NCI-H524 treated with DMSO at 0.1 percent for 48 hours (cell line): ENCODE results near the gene IL1RL2.

Experiments used
- DNase-seq: peaks from one replicate; lab custom pipeline; 2025; lab: John Stamatoyannopoulos, UW

Gene IL1RL2

GRCh38 chr2:102194609-102195268 is 7.9 kb downstream of the IL1RL2 start:
- no peak for DNase-seq

GRCh38 chr2:102197389-102198137 is 10.7 kb downstream of the IL1RL2 start:
- no peak for DNase-seq

DNA sequence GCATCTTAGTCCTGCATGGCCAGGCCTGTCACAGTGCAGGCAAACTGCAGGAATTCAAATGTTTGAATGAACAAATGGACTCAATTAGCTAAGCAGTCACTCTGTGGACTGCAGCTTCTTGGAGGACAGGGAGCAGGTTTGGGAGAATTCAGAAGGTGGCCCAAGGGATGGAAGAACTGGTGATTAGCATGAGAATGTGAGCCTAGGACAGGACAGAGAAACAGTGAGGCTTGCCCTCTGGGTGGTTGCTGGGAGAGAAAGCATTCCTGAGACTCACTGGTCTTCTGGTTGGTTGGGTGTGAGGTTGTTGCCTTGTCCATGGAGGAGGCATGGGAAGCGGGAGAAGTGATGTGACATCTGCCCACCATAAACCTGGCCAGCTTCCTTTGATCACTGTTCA is 13.7 kb downstream of the IL1RL2 start:
- no peak for DNase-seq

- no peak for DNase-seq
Measured at GRCh38 chr2:102204638-102205037, 17.8 kb downstream of the IL1RL2 start.

DNA sequence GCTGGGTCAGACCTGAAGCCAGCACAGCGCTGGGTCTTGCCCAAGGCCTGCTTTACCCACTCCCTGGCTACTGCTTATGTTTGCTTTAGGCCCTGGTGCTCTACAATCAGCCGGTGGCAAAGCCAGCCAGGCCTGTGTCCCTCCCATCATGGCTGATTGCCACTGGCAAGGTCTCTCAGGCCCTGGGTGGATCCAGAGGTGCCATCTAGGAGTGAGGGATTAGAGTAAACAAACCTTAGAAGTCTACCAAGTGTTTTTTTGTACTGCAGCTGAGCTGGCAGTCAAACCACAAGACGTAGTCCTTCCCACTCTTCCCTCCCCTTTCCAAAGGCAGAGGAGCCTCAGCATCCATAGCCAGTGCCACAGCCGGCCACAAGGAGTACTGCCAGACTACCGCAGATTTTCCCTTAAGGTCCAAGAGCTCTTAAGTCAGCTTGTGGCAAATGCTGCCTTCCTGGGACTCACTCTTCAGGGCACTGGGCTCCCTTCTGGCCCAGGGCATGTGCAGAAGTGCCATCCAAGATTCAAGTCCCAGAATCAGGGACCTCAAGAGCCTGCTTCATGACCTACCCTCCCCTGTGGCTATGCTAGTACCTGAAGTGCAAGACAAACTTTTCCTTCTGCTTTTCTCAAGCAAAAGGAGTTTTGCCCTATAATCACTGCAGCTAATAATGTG is 20.0 kb downstream of the IL1RL2 start:
- DNase-seq: no peak

DNA sequence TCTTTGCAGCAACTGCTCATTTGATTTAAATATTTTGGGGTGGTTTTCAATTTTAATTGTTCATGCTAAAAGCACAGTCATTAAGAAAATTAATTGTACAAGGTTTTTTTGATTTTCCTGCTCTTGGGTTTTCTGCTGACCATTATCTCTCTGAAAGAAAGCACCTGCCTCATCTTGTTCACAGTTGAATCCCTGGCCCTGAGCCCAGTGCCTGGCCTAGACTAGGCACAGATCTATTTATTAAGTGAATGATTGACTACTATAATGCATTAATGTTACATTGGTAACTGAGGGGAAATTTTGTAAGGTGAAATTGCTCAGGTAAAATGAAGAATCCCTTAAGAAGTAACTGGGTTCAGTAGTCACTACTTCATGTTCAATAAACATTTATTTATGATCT is 22.0 kb downstream of the IL1RL2 start:
- DNase-seq: no peak

GRCh38 chr2:102209474-102209873 is 22.7 kb downstream of the IL1RL2 start:
- no peak for DNase-seq

DNA sequence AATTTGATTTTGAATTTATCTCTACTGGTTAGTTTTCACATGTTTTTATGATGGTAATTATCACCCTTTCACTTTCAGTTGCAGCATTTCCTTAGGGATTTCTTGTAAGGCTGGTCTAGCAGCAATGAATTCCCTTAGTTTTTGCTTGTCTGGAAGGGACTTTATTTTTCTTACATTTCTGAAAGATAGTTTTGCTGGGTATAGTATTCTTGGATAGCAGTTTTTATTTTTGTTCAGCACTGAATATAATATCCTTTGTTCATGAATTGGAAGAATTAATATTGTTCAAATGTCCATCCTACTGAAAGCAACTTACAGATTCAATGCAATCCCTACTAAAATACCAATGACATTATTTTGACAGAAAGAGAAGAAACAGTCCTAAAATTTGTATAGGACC is 30.2 kb downstream of the IL1RL2 start:
- DNase-seq: no peak

DNA sequence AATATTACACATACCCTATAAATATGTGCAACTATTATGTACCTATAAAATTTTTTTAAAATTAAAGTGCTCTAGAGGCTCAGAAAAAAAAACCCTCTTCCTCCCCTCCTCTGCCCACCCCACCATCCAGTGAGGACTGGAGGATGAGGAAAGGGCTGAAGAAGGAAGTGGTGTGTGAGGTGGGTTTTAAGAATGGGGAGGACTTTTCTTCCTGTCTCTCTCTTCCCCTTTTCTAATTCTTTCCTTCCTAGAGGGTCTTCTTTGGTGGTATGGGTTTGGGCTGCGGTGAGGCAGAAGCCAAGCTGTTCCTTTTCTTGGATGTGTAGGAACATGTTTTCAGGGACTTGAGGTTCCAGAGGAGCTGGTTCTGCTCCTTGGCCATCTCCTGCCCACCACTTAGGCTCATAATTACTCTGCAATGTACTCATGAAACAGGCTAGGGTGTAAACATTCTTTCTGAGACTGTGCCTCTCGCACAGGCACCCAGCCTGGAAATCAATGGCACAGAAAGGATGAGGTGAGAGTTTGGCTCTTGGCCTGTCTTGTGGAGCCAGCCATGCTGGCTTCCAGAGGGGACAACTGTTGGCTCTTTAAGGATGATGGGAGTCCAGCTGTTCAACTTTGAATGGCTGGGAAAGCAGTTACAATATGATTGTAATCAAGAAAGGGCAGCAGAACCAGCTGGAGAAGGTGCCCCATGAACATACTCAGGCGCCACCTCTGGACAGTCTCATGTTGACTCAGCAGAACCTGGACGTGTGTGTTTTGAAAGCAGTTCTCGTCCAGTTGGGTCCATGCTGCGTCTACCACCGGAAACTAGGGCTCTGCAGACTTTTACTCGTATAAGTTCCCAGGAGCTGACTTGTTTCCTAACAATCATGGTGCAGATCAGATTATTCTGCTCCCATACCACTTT is 38.3 kb downstream of the IL1RL2 start:
- DNase-seq: no peak

DNA sequence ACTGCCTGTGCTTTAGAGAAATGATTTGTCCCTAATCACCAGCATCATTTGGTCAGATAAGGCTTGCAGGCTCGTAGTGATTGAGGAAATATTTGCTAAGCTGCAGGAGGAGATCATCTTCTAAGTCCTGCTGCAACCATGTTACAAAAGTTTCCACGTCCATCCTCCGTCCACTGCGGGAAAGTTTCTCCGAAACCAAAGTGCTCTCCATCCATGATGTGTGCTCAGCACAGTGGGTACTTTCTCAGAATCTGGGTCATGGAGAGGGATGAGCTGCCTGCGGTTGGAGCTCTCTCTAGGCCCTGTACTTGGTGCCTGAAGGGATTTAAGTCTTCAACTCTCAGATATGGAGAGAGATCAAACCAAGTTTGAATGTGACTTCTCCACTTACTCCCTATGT is 39.3 kb downstream of the IL1RL2 start:
- no peak for DNase-seq

GRCh38 chr2:102226612-102227391 is 40.0 kb downstream of the IL1RL2 start:
- DNase-seq: no peak

- DNase-seq: no peak
Measured at GRCh38 chr2:102229141-102229769, 42.4 kb downstream of the IL1RL2 start.

DNA sequence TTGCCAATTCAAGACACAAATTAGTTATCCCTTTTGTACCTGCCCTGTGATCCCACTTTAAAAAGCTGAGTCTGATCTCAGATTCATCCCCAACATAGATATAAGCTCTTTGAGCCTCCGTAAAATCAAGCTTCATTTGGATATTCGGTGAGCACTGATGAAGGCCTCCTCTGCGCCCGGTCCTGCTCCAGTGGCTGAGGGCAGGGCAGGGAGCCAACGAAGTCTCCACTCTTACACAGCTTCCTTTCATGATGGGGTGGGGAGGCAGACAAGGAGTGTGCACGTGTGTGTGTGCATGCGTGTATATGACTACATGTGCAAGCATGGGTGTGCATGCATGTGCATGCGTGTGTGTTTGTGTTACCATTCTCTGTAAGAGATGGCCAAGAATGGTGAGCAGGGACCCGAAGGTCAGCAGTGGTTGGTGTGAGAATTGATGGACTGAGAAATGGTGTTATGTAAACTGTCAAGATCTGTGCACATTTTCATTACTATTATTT is 43.6 kb downstream of the IL1RL2 start:
- no peak for DNase-seq

DNA sequence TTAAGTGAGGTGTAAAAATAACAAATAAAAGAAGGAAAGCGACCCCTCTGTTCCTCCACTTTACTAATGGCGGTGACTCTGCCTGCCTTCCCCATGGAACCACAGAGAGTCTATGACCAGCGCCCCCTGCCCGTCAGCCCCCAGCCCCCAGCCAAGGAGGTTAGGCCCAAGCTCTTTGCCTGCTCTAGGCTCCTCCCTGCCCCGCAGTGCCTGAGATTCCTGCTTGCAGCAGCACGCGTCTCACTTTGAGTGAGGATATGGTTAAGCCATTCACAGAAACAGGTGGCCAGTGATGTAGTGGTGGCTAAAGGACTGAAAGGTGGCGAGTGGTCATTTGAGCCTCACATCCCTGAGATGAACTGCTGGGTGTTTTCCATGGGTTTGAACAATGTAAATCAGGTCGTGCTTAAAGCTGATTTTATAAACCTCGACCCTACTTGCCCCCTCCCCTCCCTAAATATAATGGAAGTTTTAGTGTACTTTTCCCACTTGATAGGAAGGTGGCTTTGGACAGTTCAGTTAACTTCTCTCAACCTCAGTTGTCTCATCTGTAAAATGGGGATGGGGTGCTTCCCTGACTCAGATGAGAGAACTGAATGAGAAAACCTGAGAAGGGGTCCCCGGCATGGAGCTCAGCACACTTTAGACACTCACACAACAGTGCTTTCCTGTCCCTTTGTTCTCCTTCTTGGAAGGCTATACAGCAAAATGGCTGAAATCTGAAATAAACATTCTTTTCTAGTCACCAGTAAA is 46.5 kb downstream of the IL1RL2 start:
- no peak for DNase-seq

- DNase-seq: no peak
Measured at GRCh38 chr2:102235042-102235473, 48.2 kb downstream of the IL1RL2 start.

DNA sequence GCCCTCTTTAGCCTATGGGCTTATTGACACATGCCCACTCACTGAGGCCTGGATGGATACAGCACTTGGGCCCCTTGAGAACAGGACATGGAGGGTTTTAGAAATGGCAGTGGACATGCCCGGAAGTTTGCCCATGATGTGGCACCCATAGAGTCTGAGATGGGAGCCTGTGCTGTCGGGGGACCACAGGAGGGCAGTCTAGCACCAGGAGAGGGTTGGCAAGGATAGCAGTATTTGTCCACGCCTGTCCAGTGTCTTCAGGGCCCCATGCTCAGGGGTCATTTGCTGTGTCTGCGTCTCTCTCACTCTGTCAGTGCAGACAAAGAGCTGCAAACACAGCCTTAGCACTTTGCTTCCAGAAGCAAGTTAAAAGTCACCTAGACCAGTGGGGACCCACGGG is 48.7 kb downstream of the IL1RL2 start:
- no peak for DNase-seq

GRCh38 chr2:102236132-102236531 is 49.3 kb downstream of the IL1RL2 start:
- no peak for DNase-seq

DNA sequence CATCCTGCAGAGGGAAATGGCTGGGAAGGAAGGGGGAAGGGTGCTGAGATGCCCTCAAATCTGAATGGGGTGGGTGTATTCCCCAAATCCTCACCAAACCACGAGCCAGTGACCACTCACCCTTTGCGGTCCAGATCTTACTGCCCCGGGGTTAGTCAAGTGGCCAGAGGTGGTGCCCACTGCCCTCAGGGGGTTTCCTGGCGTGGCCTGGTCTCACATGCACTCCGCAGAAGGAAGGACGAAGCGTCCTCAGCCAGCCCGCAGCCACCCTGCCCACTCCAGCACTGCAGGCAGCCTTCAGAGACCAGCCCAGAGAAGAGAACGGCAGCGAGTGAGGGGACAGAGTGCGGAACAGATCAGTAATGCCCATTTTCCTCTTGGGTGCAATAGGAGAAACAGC is 50.4 kb downstream of the IL1RL2 start:
- DNase-seq: no peak

- DNase-seq: no peak
Measured at GRCh38 chr2:102238039-102238756, 51.4 kb downstream of the IL1RL2 start.
